Endothelial cell of umbilical vein (primary cell): Measurements from ENCODE around the gene C9orf78. TPM values are rescaled to one million over a fixed set of nuclear protein-coding genes. Genes with fewer than 3 reads are reported as not detected.

ENCODE experiments used
- BruUV-seq: library from RNA; stranded (reverse); fragments of 400-500 nt; replicated peaks from 2 replicates; lab custom pipeline; 2021; lab: Mats Ljungman, UMichigan
- CTCF ChIA-PET: fragments of 300-600, 350-600 bp; sonication (Branson Sonifier 250); formaldehyde crosslinking; loops from one replicate; lab custom pipeline; 2021; ENCODE audit warnings: antibody characterized with exemption, inconsistent platforms; lab: Charles Lee
- POLR2A ChIA-PET: fragments of 300-600, 350-600 bp; sonication (Branson Sonifier 250); formaldehyde crosslinking; loops from one replicate; lab custom pipeline; 2021; ENCODE audit warnings: antibody characterized with exemption, inconsistent platforms; lab: Charles Lee
- DNase-seq: peaks from one replicate; pipeline ENCODE4 v3.0.0-alpha.2; 2011; ENCODE audit warnings: low read depth, low spot score
- FAIRE-seq: peaks from 2 replicates; lab custom pipeline; 2011; peaks lifted over from hg19 to GRCh38; lab: Jason Lieb, UNC
- H2AFZ ChIP-seq: 2 replicates; pipeline ENCODE4 v1.6.0; 2012; ENCODE audit warnings: low read depth, low read length, control low read depth, inconsistent platforms
- H3K27ac ChIP-seq: 2 replicates; pipeline ENCODE4 v1.5.1; 2011; ENCODE audit warnings: low read depth, mild to moderate bottlenecking, control low read depth, low read length, moderate library complexity; ENCODE audit not compliant: insufficient read depth
- H3K27me3 ChIP-seq, 2 experiments: 2 replicates each; pipeline versions ENCODE4 v1.6.0 to v1.6.1; 2011; ENCODE audit warnings: low read length in 2 of 2, mixed read lengths in 1 of 2; ENCODE audit not compliant: control insufficient read depth in 2 of 2, insufficient read depth in 2 of 2
- H3K36me3 ChIP-seq, 2 experiments: 2 replicates in 1 of 2; 3 replicates in 1 of 2; pipeline ENCODE4 v1.5.1; 2011; ENCODE audit warnings: low read length in 2 of 2, mild to moderate bottlenecking in 1 of 2, moderate library complexity in 1 of 2; ENCODE audit not compliant: control insufficient read depth in 2 of 2, insufficient read depth in 2 of 2; ENCODE audit errors: extremely low read depth in 1 of 2
- H3K4me1 ChIP-seq: 3 replicates; pipeline ENCODE4 v1.5.1; 2011; ENCODE audit warnings: mild to moderate bottlenecking, low read length; ENCODE audit not compliant: control insufficient read depth, insufficient read depth; ENCODE audit errors: extremely low read depth
- H3K4me2 ChIP-seq: 2 replicates; pipeline ENCODE4 v1.6.1; 2011; ENCODE audit warnings: low read length, control low read depth, mixed read lengths; ENCODE audit not compliant: insufficient read depth
- H3K4me3 ChIP-seq, 3 experiments: fragments of 200-600 bp in 1 of 3; sonication (generic), shearing (Covaris generic) in 1 of 3; replicated peaks in 1 of 3; 2 replicates each; pipeline ENCODE4 v1.5.1; 2011 to 2016; ENCODE audit warnings: control low read depth in 3 of 3, low read length in 3 of 3, mild to moderate bottlenecking in 2 of 3, inconsistent platforms in 1 of 3, low read depth in 1 of 3, moderate library complexity in 1 of 3; ENCODE audit not compliant: insufficient read depth in 1 of 3
- H3K79me2 ChIP-seq: 2 replicates; pipeline ENCODE4 v1.6.0; 2012; ENCODE audit warnings: low read length, inconsistent platforms; ENCODE audit not compliant: control insufficient read depth, insufficient read depth
- H3K9ac ChIP-seq: replicated peaks from 2 replicates; pipeline ENCODE3; 2011; ENCODE audit warnings: low read length, control low read depth; ENCODE audit not compliant: insufficient read depth; ENCODE audit errors: extremely low read depth
- H3K9me1 ChIP-seq: replicated peaks from 3 replicates; pipeline ENCODE4 v1.6.0; 2011; ENCODE audit warnings: mild to moderate bottlenecking, low read length; ENCODE audit not compliant: control insufficient read depth, insufficient read depth; ENCODE audit errors: extremely low read depth
- H3K9me3 ChIP-seq: replicated peaks from 2 replicates; pipeline ENCODE4 v1.5.1; 2012; ENCODE audit warnings: low read length, inconsistent platforms; ENCODE audit not compliant: control insufficient read depth, insufficient read depth
- H4K20me1 ChIP-seq: replicated peaks from 2 replicates; pipeline ENCODE3; 2011; ENCODE audit warnings: mild to moderate bottlenecking, low read length; ENCODE audit not compliant: control insufficient read depth, insufficient read depth; ENCODE audit errors: extremely low read depth
- EZH2 ChIP-seq: IDR thresholded peaks from 2 replicates; pipeline ENCODE4 v1.6.1; 2012; ENCODE audit warnings: borderline replicate concordance, low read depth, mild to moderate bottlenecking, moderate library complexity, low read length, inconsistent platforms; ENCODE audit not compliant: severe bottlenecking
- FOS ChIP-seq: IDR thresholded peaks from 2 replicates; pipeline ENCODE4 v1.6.1; 2011; ENCODE audit warnings: mild to moderate bottlenecking, low read length, moderate library complexity, borderline replicate concordance; ENCODE audit not compliant: insufficient read depth
- GATA2 ChIP-seq: IDR thresholded peaks from 2 replicates; pipeline ENCODE4 v1.7.0; 2011; ENCODE audit warnings: low read depth, mild to moderate bottlenecking, moderate library complexity, mixed read lengths, low read length; ENCODE audit not compliant: insufficient read length, insufficient read depth
- JUN ChIP-seq: IDR thresholded peaks from 2 replicates; pipeline ENCODE4 v1.6.1; 2011; ENCODE audit warnings: borderline replicate concordance, low read depth; ENCODE audit not compliant: insufficient read length, insufficient read depth
- MYC ChIP-seq: IDR thresholded peaks from one replicate; pipeline ENCODE4 v1.6.1; 2011; ENCODE audit warnings: mild to moderate bottlenecking, low read depth, low read length
- POLR2A ChIP-seq: IDR thresholded peaks from 2 replicates; pipeline ENCODE4 v1.6.1; 2012; ENCODE audit warnings: low read depth, mild to moderate bottlenecking, control low read depth, low read length
- POLR2AphosphoS5 ChIP-seq: IDR thresholded peaks from 2 replicates; pipeline ENCODE4 v1.6.1; 2012; ENCODE audit warnings: low read depth, mild to moderate bottlenecking, control low read depth, low read length, moderate library complexity; ENCODE audit not compliant: insufficient read depth
- dilution Hi-C: fragments of 300-500 bp; cut with MboI; formaldehyde crosslinking; loops from one replicate; pipeline ENCODE4 v1.15.0; 2019; ENCODE audit warnings: low sequenced_read_pairs; ENCODE audit not compliant: extremely low pct_ligation_motif_present
- intact Hi-C: fragments of 100-400 bp; cut with micrococcal nuclease; formaldehyde crosslinking; loops from one replicate; pipeline ENCODE4 v1.10.0; 2022
- polyA plus RNA-seq, 4 experiments: library from polyadenylated mRNA; depleted of rRNA in 3 of 4; stranded (reverse) in 3 of 4; unstranded in 1 of 4; fragments of >200 nt; gene quantifications; 2 replicates each; pipeline versions ENCODE4 v1.2.1 to v1.2.3, GENCODE V29; 2011 to 2012; ENCODE audit warnings: missing spikeins in 1 of 4
- total RNA-seq: library from RNA; stranded (reverse); gene quantifications from 2 replicates; pipeline ENCODE4 v1.2.3, GENCODE V29; 2021
- TF ChIP-seq, protein P1 (sequence below): IDR thresholded peaks from 2 replicates; pipeline ENCODE4 v1.6.1; 2011; ENCODE audit not compliant: insufficient read depth, insufficient read length
- TF ChIP-seq, protein P2 (sequence below), 2 donors: IDR thresholded peaks; 1 replicate in 1 of 2; 2 replicates in 1 of 2; pipeline ENCODE4 v1.5.1; 2011; ENCODE audit warnings: low read length in 2 of 2, mild to moderate bottlenecking in 2 of 2, moderate library complexity in 2 of 2, control low read depth in 1 of 2, inconsistent platforms in 1 of 2, low read depth in 1 of 2; ENCODE audit not compliant: insufficient read depth in 1 of 2; ENCODE audit errors: extremely low read depth in 1 of 2

The C9orf78 gene
- total and polyA plus RNA-seq, 2 donors (not counting 3 experiments of a cell fraction or from before 2014, with no cell fraction given), result 17.9 to 34.6 TPM

DNA sequence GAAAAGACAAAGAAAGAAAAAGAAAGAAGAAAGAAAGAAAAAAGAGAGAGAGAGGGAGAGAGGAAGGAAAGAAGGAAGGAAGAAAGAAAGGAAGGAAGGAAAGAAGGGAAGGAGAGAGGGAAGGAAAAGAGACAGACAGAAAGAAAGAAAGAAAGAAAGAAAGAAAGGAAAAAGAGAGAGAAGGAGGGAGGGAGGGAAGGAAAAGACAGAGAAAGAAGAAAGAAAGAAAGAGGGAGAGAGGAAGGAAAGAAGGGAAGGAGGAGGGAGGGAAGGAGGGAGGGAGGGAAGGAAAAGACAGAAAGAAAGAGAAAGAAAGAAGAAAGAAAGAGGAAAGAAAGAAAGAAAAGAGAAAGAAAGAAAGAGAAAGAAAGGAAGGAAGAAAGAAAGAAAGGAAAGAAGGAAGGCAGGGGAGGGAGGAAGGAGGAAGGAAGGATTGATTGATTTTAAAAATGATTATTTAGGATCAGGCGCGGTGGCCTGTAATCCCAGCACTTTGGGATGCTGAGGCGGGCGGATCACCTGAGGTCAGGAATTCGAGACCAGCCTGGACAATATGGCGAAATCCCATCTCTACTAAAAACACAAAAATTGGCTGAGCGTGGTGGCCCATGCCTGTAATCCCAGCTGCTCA, 55.4 kb downstream of the C9orf78 start:
- TF ChIP-seq GATA2 (no peak), MYC (no peak), POLR2AphosphoS5 (no peak), EZH2 (no peak), JUN (no peak), FOS (no peak), POLR2A (no peak)
- TF ChIP-seq, protein P1, sequence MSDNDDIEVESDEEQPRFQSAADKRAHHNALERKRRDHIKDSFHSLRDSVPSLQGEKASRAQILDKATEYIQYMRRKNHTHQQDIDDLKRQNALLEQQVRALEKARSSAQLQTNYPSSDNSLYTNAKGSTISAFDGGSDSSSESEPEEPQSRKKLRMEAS, result no peak
- TF ChIP-seq, protein P2, sequence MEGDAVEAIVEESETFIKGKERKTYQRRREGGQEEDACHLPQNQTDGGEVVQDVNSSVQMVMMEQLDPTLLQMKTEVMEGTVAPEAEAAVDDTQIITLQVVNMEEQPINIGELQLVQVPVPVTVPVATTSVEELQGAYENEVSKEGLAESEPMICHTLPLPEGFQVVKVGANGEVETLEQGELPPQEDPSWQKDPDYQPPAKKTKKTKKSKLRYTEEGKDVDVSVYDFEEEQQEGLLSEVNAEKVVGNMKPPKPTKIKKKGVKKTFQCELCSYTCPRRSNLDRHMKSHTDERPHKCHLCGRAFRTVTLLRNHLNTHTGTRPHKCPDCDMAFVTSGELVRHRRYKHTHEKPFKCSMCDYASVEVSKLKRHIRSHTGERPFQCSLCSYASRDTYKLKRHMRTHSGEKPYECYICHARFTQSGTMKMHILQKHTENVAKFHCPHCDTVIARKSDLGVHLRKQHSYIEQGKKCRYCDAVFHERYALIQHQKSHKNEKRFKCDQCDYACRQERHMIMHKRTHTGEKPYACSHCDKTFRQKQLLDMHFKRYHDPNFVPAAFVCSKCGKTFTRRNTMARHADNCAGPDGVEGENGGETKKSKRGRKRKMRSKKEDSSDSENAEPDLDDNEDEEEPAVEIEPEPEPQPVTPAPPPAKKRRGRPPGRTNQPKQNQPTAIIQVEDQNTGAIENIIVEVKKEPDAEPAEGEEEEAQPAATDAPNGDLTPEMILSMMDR (IDR thresholded peaks at IDR 0.05; ENCODE audit: extremely low read depth in 1 of 2, insufficient read depth in 1 of 2, low read depth in 1 of 2, low read length in 2 of 2), result no peak
- Histone ChIP-seq H3K79me2 (no peaks in the 10 kb centered on the region), H3K4me1 (peaks cover 4% of the 10 kb centered on the region), H3K36me3 (no peaks in the 10 kb centered on the region), H3K9ac (no peak overlapping the region), H3K27ac (no peak overlapping the region), H3K9me1 (no peaks in the 10 kb centered on the region), H3K4me3 (no peak overlapping the region), H3K4me2 (no peak overlapping the region), H3K27me3 (peaks cover 0 to 2% of the 10 kb centered on the region in 2 experiments), H2AFZ (no peak overlapping the region), H3K9me3 (no peaks in the 10 kb centered on the region), H4K20me1 (no peaks in the 10 kb centered on the region)
- intact Hi-C loops, result loop anchor here (5.0 kb wide), 1 partner anchor 642 kb away; no protein-coding TSS in a partner anchor
- ChIA-PET POLR2A (no interaction called here), CTCF (interaction anchor here (3.4 to 8.2 kb wide), 2 partner anchors 41 to 648 kb away, joined by 10 to 127 read pairs; no protein-coding TSS in a partner anchor)
- FAIRE-seq, result no peak
- dilution Hi-C loops, result loop anchor here (5.0 kb wide), 1 partner anchor 52 kb away; no protein-coding TSS in a partner anchor
- no peak for DNase-seq
- BruUV-seq, result no TSS peak
